GM12878 (cell line): ENCODE measurements around the gene PDE9A. TPM values are rescaled to one million over a fixed set of nuclear protein-coding genes. Genes with fewer than 3 reads are reported as not detected.

Experiments used
- ATAC-seq: fragments of 200-7000 bp; cut with Tn5 transposase; 3 replicates; pipeline ENCODE4 v1.9.1; 2020; ENCODE audit warnings: mild to moderate bottlenecking, moderate library complexity
- BruUV-seq: library from RNA; stranded (reverse); fragments of 400-500 nt; replicated peaks from 2 replicates; lab custom pipeline; 2021; lab: Mats Ljungman, UMichigan
- CTCF ChIA-PET: fragments of 300-600 bp; sonication (Branson Sonifier 250); formaldehyde crosslinking; extraction: SDS; loops from one replicate; lab custom pipeline; 2021; ENCODE audit warnings: inconsistent platforms; lab: Yijun Ruan, JAX
- POLR2A ChIA-PET: fragments of 350-600 bp; formaldehyde crosslinking; extraction: SDS; loops from one replicate; lab custom pipeline; 2021; ENCODE audit warnings: inconsistent platforms; lab: Charles Lee
- RAD21 ChIA-PET: fragments of 300-600 bp; sonication (Branson Sonifier 250); formaldehyde crosslinking; loops from one replicate; lab custom pipeline; 2023; ENCODE audit warnings: antibody characterized with exemption; ENCODE audit not compliant: unreplicated experiment; lab: Charles Lee
- SMC1A ChIA-PET: fragments of 300-600 bp; sonication (Branson Sonifier 250); formaldehyde crosslinking; loops from one replicate; lab custom pipeline; 2023; ENCODE audit not compliant: unreplicated experiment, uncharacterized antibody; lab: Charles Lee
- DNase-seq: peaks from one replicate; pipeline ENCODE4 v3.0.0-alpha.2; 2011; ENCODE audit warnings: low read depth, low spot score
- FAIRE-seq: peaks from 3 replicates; lab custom pipeline; 2011; peaks lifted over from hg19 to GRCh38; lab: Jason Lieb, UNC
- H2AFZ ChIP-seq: 2 replicates; pipeline ENCODE4 v1.6.0; 2011; ENCODE audit warnings: low read depth, low read length, control low read depth; ENCODE audit not compliant: control insufficient read depth
- H3K27ac ChIP-seq: 2 replicates; pipeline ENCODE4 v1.5.1; 2011; ENCODE audit warnings: control low read depth; ENCODE audit not compliant: control insufficient read depth, insufficient read depth
- H3K27me3 ChIP-seq, 2 experiments: replicated peaks in 1 of 2; 2 replicates each; pipeline versions ENCODE4 v1.6.0 to v1.6.1; 2011; ENCODE audit warnings: low read length in 1 of 2; ENCODE audit not compliant: control insufficient read depth in 2 of 2, insufficient read depth in 2 of 2
- H3K36me3 ChIP-seq, 2 experiments: 2 replicates each; pipeline ENCODE4 v1.5.1; 2011; ENCODE audit warnings: low read length in 1 of 2; ENCODE audit not compliant: control insufficient read depth in 2 of 2, insufficient read depth in 2 of 2
- H3K4me1 ChIP-seq: 2 replicates; pipeline ENCODE4 v1.6.1; 2011; ENCODE audit warnings: mild to moderate bottlenecking, low read length, moderate library complexity, mixed read lengths; ENCODE audit not compliant: control insufficient read depth, insufficient read depth
- H3K4me2 ChIP-seq: 2 replicates; pipeline ENCODE4 v1.6.0; 2011; ENCODE audit warnings: control low read depth; ENCODE audit not compliant: control insufficient read depth, insufficient read depth
- H3K4me3 ChIP-seq: fragments of 200-600 bp; sonication (generic); 2 replicates; pipeline ENCODE4 v1.5.1; 2016
- H3K79me2 ChIP-seq: 2 replicates; pipeline ENCODE4 v1.6.0; 2011; ENCODE audit warnings: low read length; ENCODE audit not compliant: control insufficient read depth, insufficient read depth
- H3K9ac ChIP-seq: 2 replicates; pipeline ENCODE4 v1.8.0; 2011; ENCODE audit warnings: low read length, control low read depth, mixed read lengths; ENCODE audit not compliant: control insufficient read depth, insufficient read depth
- H3K9me3 ChIP-seq: replicated peaks from 3 replicates; pipeline ENCODE4 v1.5.1; 2011; ENCODE audit warnings: mild to moderate bottlenecking, low read length; ENCODE audit not compliant: control insufficient read depth, insufficient read depth
- H4K20me1 ChIP-seq: 2 replicates; pipeline ENCODE4 v1.6.0; 2011; ENCODE audit not compliant: control insufficient read depth, insufficient read depth
- EP300 ChIP-seq, 2 experiments: fragments of 150-350 bp in 1 of 2; IDR thresholded peaks; 2 replicates each; pipeline ENCODE4 v1.6.1; 2011 to 2012; ENCODE audit warnings: low read depth in 2 of 2, low read length in 2 of 2, borderline replicate concordance in 1 of 2, improper control_type of control experiment in 1 of 2, inconsistent platforms in 1 of 2; ENCODE audit not compliant: control insufficient read depth in 1 of 2
- NFXL1 ChIP-seq: fragments of 450-650 bp; IDR thresholded peaks from 2 replicates; pipeline ENCODE4 v1.6.1; 2017; ENCODE audit warnings: antibody characterized with exemption, mild to moderate bottlenecking, borderline replicate concordance
- NR2F1 ChIP-seq: fragments of 450-650 bp; conservative IDR thresholded peaks from 2 replicates; pipeline ENCODE4 v1.6.1; 2017; ENCODE audit warnings: mild to moderate bottlenecking
- PML ChIP-seq: IDR thresholded peaks from 2 replicates; pipeline ENCODE4 v1.6.1; 2012; ENCODE audit warnings: low read length, inconsistent platforms
- RAD51 ChIP-seq: fragments of 450-650 bp; IDR thresholded peaks from 2 replicates; pipeline ENCODE4 v1.6.1; 2016; ENCODE audit warnings: moderate library complexity, mild to moderate bottlenecking, inconsistent platforms
- RB1 ChIP-seq: fragments of 450-650 bp; formaldehyde crosslinking; IDR thresholded peaks from 2 replicates; pipeline ENCODE4 v1.6.1; 2017; ENCODE audit warnings: mild to moderate bottlenecking, borderline replicate concordance
- SIX5 ChIP-seq: IDR thresholded peaks from 2 replicates; pipeline ENCODE4 v1.6.1; 2011; ENCODE audit warnings: mild to moderate bottlenecking, low read depth, low read length, moderate library complexity; ENCODE audit not compliant: severe bottlenecking
- SMC3 ChIP-seq: IDR thresholded peaks from 2 replicates; pipeline ENCODE4 v1.6.1; 2011; ENCODE audit warnings: low read length, improper control_type of control experiment, borderline replicate concordance
- TAF1 ChIP-seq: IDR thresholded peaks from 2 replicates; pipeline ENCODE4 v1.6.1; 2011; ENCODE audit warnings: mild to moderate bottlenecking, low read depth, low read length, borderline replicate concordance
- TCF12 ChIP-seq: IDR thresholded peaks from 2 replicates; pipeline ENCODE4 v1.6.1; 2011; ENCODE audit warnings: low read depth, mild to moderate bottlenecking, low read length
- ZNF24 ChIP-seq: fragments of 450-650 bp; IDR thresholded peaks from 2 replicates; pipeline ENCODE4 v1.6.1; 2017; ENCODE audit warnings: antibody characterized with exemption, mild to moderate bottlenecking
- WGBS: methylation state at CpG from one replicate; pipeline ENCODE4 v1.1.6; 2016; ENCODE audit warnings: low lambda C conversion rate; ENCODE audit not compliant: insufficient replicate concordance, insufficient coverage; ENCODE audit errors: missing lambda C conversion rate; 5-methylcytosine and 5-hydroxymethylcytosine counted together
- in situ Hi-C: fragments of 300-500 bp; cut with MboI; formaldehyde crosslinking; loops from 9 replicates; pipeline ENCODE4 v1.14.3; 2018; ENCODE audit warnings: mixed read lengths
- intact Hi-C: fragments of 100-400 bp; cut with micrococcal nuclease; formaldehyde crosslinking; loops from one replicate; pipeline ENCODE4 v1.14.2; 2022; ENCODE audit not compliant: unreplicated experiment
- polyA plus RNA-seq, 11 experiments: library from polyadenylated mRNA; depleted of rRNA in 4 of 11; unstranded in 6 of 11; stranded (reverse) in 5 of 11; fragments of >200 nt; fragmentation: Nextera tagmentation in 4 of 11; fragmentation: Illumina TruSeq in 1 of 11; extraction: Ambion mirVana in 4 of 11; extraction: Trizol in 1 of 11; gene quantifications; 1 replicate in 1 of 11; 2 replicates in 10 of 11; pipeline versions ENCODE4 v1.2.1 to v1.2.3, GENCODE V29; 2011 to 2016; ENCODE audit warnings: inconsistent platforms in 2 of 11, missing spikeins in 2 of 11, low read depth in 1 of 11
- total RNA-seq, 4 experiments: library from RNA; depleted of rRNA in 3 of 4; stranded (reverse); fragments of >200 nt in 3 of 4; fragmentation: Illumina TruSeq in 1 of 4; extraction: Trizol in 1 of 4; gene quantifications; 2 replicates each; pipeline versions ENCODE4 v1.2.1 to v1.2.3, GENCODE V29; 2013 to 2021
- TF ChIP-seq, protein P1 (sequence below): fragments of 450-650 bp; IDR thresholded peaks from 2 replicates; pipeline ENCODE4 v1.6.1; 2016; ENCODE audit warnings: mild to moderate bottlenecking

PDE9A gene
- total and polyA plus RNA-seq, 10 of the 15 experiments (the other 5 are each of a cell fraction or from before 2014, with no cell fraction given): 0.08 to 0.45 (median 0.20) TPM; not detected in 1

DNA sequence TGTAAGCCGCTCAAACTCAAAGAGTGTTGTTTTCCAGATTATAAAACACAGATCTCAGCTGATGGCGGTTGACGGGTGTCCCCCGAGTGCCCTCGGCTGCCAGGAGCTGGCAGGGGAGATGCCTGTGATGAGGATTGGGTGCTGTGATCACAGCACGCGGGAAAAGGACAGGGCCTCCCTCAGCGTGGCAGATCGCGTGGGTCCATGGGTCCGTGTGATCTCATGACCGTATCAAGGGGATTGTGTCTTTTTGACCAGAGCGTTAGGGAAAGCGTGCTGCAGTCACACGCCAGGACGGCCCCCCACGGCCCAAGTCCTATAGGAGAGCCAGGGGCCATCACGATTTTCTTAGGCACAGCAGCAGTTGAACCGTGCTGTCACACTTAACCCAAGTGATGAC, 51.9 kb downstream of the PDE9A start:
- Histone ChIP-seq H3K4me3 (no peak overlapping the region), H3K27me3 (peaks cover 0 to 1% of the 10 kb centered on the region in 2 experiments; a peak in 3 of 4 replicates), H3K27ac (no peak overlapping the region), H4K20me1 (no peaks in the 10 kb centered on the region), H3K4me2 (no peak overlapping the region), H3K79me2 (no peaks in the 10 kb centered on the region), H3K9ac (no peak overlapping the region), H3K36me3 (no peaks in the 10 kb centered on the region), H2AFZ (no peak overlapping the region), H3K9me3 (no peaks in the 10 kb centered on the region), H3K4me1 (no peaks in the 10 kb centered on the region)
- BruUV-seq: no TSS peak
- whole genome bisulfite sequencing: 46% methylated on average over 19 of the region's 19 CpGs
- FAIRE-seq: no peak
- in situ Hi-C loops (no loop called here), intact Hi-C loops (no loop called here)
- no peak for DNase-seq
- POLR2A ChIA-PET: no interaction called here
- SMC1A ChIA-PET: no interaction called here
- RAD21 ChIA-PET: no interaction called here
- no peak for ATAC-seq
- TF ChIP-seq ZNF24: no peak
- TF ChIP-seq PML: no peak
- no peak for TF ChIP-seq NFXL1
- TF ChIP-seq NR2F1: no peak
- no peak for TF ChIP-seq EP300 (IDR thresholded peaks at IDR 0.05; ENCODE audit: borderline replicate concordance in 1 of 2, control insufficient read depth in 1 of 2, low read depth in 2 of 2, low read length in 2 of 2)
- TF ChIP-seq RB1: no peak
- no peak for TF ChIP-seq TAF1
- TF ChIP-seq, protein P1, sequence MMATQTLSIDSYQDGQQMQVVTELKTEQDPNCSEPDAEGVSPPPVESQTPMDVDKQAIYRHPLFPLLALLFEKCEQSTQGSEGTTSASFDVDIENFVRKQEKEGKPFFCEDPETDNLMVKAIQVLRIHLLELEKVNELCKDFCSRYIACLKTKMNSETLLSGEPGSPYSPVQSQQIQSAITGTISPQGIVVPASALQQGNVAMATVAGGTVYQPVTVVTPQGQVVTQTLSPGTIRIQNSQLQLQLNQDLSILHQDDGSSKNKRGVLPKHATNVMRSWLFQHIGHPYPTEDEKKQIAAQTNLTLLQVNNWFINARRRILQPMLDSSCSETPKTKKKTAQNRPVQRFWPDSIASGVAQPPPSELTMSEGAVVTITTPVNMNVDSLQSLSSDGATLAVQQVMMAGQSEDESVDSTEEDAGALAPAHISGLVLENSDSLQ: no peak
- no peak for TF ChIP-seq RAD51
- TF ChIP-seq SMC3: no peak
- no peak for TF ChIP-seq TCF12
- TF ChIP-seq SIX5: no peak
- CTCF ChIA-PET: no interaction called here
